HG03139 (cell line): ENCODE results near the gene ANKRD2.
"Not testable (repeated sequence)": the region's sequence is repeated elsewhere in the genome, so short reads cannot be mapped to it uniquely, and the experiment has no call there.

Source experiments
- ATAC-seq: cut with Tn5 transposase; IDR thresholded peaks from one replicate; pipeline ENCODE4 v1.9.1; 2021; ENCODE audit not compliant: unreplicated experiment

The ANKRD2 gene, protein sequence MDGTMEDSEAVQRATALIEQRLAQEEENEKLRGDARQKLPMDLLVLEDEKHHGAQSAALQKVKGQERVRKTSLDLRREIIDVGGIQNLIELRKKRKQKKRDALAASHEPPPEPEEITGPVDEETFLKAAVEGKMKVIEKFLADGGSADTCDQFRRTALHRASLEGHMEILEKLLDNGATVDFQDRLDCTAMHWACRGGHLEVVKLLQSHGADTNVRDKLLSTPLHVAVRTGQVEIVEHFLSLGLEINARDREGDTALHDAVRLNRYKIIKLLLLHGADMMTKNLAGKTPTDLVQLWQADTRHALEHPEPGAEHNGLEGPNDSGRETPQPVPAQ

DNA sequence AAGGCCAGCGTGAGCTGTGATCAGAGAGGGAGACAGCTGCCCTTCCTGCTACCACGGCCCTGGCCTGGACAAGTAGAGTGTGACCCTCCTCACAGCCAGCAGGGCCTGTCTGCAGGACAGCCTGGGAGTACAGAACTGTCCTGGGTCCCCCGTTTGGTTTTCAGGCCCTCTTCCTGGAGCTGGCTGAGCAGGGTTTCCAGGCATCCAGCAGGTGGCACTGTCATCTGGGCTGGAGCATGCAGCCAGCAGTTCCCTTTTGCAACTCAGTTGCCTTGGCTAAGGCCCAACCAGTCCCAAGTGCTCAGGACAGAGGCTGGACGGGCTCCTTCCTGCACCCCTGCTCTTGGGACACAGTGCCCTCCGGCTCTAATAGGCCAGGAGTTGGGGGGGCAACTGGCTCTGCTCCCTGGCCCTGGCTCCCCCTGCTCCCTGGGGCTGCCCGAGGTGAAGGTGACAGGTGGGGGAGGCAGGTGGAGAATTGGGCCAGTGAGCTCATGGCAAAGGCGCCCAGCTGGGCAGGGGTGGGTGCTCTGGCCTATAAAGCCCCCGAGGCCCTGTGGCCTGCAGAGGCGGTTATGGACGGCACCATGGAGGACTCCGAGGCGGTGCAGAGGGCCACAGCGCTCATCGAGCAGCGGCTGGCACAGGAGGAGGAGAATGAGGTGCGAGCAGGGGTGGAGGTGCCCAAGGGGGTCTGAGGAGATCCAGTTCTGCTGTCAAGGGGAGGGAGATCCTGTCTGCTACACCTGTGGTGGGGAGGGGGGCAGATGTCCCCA lies at the start of gene ANKRD2:
Gene ANKRD2 (plus strand): TSS at position 566 of the 776 bp plus-strand sequence. CDS start 10 bp downstream, at position 576.
- ATAC-seq, result peak; percentile 73

DNA sequence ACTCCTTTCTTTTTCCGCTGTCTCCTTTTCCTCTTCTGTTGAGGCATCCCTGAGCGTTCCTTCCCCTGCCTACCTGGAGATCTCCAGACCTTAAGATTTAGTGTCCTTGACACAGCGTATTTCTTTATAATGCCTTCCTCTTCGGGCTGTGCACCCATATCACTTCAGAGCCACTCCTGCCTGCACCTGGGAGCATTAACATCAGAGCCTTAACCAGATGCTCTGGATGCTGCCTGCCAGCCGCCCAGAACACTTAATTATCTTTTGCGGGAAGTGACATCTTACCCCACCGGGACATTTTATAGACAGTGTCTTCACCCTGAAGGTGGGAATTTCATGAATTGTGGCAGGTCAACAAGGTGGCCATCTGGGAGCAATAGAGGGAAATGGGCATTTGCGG lies 49.6 kb upstream of the ANKRD2 start:
- ATAC-seq, result no peak

DNA sequence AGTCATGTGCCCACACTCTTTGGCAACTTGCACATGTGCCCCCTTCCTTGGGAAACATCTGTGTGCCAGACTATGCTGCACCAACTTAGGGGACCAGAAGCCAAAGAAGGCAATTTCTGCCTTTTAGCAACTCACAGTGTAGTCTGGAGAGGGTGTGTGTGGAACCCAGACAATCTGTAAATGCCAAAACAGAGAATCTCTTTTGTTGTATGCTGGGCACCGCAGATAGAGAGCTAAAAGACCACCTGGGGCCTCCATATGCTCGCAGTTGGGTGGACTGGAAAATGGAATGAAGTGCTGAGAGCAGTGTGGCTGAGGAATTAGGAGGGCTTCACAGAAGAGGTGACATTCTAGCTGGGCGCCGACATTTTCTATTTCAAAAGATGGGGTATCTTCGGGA lies 47.5 kb upstream of the ANKRD2 start:
- no peak for ATAC-seq

DNA sequence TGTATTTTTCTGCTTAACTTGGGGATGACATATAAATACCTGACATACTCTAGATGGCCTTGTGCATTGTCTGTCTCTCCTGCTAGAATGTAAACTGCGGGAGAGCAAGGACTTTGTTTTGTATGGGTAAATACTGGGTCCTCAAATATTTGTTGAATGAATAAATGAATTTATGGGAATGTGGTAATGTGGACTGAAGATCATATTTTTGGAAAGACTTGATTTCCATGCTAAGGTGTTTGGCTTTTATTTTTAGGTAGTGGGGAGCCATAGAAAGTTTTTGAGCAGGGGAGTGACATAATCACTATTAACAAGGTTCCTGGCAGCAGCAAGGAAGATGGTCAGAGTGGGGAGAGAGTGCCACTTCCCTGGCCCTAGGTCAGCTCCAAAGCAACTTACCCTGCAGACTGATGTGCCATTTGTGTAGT lies 46.9 kb upstream of the ANKRD2 start:
- ATAC-seq, result no peak

DNA sequence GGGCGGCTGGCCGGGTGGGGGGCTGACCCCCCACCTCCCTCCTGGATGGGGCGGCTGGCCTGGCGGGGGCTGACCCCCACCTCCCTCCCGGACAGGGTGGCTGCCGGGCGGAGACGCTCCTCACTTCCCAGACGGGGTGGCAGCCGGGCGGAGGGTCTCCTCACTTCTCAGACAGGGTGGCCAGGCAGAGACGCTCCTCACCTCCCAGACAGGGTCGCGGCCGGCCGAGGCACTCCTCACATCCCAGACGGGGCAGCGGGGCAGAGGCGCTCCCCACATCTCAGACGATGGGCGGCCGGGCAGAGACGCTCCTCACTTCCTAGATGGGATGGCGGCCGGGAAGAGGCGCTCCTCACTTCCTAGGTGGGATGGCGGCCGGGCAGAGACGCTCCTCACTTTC lies 43.7 kb upstream of the ANKRD2 start:
- not testable (repeated sequence) for ATAC-seq

DNA sequence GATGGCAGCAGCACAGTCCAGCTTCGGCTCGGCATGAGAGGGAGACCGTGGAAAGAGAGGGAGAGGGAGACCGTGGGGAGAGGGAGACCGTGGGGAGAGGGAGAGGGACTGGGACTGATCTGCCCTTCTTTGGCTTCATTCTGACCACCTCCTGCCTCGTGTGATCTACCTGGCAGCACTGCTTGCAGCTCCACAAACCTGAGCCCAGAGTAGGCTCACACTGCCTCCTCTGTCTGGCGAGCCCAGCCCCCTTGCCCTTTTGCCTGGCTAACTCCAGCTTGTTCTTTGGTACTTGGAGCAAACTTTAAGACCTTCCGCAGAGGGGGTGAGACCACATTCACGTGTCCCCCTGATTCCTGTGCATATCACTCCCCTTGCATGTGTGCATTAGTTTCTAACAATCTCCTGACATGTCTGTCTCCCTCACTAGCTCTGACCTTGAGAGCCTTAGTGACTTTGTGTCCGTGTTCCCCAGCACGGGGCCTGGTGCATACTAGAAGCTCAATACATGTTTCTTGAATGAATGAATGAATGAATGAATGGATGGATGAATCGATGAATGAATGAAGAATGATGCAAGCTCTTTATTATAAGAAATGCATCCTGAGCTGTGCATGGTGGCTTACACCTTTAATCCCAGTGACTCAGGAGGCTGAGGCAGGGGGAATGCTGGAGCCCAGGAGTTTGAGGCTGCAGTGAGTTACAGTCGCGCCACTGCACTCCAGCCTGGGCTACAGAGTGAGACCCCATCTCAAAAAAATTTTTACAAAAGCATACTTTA lies 42.7 kb upstream of the ANKRD2 start:
- no peak for ATAC-seq

DNA sequence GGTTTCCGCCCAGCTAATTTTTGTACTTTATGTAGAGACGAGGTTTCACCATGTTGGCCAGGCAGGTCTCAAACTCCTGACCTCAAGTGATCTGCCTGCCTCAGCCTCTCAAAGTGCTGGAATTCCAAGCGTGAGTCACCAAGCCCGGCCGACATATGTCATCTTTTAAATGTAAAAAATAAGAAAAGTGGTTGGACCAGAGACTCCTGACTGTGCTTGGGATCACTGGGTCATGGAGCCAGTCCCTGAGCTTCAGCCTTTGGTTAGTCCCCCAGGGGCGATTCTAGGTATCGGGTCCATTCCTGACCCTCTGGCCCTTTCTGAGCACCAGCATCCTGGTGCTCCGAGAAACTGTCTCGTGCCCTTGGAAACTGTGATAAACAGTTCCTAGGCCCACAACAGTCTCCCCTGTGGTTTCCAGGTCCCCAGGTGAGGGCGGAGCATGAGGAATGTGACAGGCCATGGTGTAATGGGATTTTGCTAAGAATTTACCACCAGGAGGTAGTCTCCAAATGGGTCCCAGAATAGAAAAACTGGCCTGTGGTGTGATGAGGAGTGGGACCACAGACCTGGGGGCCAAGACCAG lies 41.1 kb upstream of the ANKRD2 start:
- no peak for ATAC-seq

DNA sequence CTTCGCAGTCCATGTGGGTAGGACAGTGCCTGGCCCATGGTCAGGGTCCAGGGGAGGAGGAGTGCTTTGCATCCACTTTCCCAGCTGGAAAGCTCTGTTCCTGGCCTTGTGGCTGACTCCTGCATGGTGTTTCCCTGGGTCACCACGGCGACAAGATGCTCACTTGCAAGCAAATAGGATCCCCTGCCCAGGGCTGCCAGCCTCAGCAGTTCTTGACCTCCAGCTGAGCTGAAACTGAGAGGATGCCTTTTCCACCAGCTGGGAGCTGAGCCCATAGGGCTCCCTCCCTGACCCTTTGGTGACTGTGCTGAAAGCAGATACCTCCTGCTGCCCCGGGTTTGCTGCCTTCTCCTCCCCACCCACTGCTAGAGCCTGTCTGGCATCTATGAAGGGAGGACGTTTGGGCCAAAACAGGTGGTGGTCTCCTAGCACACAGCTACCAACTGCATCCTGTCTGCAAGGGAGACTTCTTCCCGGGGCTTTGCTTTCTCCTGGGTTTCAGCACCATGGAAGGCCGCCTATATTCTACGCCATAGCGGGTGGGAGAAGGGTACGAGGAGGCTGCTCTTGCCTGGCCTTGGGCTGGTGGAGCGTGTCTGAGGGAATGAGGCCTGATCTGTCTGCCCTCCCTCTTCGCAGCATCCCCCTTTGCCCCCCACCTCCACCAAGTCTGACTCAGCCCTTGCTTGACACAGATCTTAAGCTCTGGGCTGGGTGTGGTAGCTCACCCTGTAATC lies 39.5 kb upstream of the ANKRD2 start:
- no peak for ATAC-seq

DNA sequence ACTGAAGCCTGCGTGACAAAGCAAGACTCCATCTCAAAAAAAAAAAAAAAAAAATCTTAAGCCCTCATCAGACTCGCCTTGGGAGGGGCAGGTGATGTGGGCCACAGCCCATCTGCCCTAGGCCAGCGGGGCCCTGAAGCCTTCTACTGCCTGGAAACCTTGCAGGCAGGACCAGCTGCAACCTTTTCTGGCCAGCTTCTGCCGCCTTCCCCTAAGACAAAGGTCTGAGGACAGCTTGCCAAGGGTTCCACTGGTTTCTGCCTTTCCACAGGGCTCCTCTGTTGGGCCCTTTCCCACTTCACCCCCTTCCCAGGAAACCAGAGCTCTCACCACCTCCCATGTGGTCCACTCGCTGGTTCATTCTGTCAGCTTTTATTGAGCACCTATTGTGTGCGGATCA lies 38.7 kb upstream of the ANKRD2 start:
- ATAC-seq, result no peak

DNA sequence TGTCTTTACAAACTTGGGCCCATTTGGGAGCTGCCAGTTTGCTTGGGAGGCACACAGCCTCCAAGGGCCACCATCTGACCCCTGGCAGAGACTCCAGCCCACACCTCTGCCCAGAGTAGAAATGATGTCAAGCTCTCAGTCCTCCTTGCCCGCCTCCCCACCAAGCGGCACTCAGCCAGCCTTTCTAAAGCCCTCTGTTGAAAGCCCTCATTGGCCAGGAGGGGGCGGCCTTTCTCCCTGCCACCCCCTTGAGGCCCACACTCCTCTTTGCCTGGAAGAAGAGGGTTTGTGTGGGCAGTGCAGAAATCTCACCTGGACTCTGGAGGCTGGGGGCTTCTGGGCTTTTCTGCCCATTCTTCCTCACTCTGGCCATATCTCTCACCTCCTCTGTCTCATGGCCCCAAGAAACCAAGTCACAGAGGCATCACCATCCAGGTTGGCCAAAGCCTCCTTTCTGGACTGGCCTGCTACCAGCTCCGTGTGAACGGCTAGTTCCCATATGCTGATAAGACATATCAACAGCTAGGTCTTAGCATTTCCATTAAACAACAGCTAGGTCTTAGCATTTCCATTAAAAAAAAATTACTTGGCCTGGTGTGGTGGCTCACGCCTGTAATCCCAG lies 37.7 kb upstream of the ANKRD2 start:
- no peak for ATAC-seq

DNA sequence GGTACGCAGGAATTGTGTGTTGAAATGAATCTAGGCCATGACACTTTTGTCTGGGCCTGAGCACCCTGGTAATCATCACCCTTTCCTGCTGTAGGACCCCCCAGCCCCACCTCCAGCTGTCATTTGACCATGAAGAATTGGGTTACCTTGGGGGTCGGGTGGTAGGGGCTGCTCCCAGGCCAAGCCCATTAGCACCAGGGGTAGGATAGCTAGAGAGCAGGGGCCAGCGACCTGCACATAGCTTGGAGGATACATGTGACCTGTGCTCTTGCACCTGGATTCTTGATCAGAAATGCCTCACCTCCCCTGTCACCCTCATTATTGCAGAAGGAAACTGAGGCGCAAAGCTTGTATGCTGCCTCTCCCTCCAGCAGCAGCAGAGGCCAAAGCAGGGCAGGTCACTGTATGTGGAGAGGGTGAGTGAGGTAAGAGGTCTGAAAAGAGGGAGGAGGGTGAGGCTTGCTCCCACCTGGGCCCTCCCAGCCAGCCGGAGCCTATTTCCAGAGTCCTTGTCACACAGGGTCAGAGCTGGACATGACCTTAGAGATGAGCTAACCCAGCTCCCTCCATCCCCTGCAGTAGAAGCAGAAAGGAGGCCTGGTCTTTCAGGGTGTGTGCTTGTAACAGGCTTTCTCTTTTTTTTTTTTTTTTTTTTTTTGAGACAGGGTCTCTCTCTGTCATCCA lies 35.3 kb upstream of the ANKRD2 start:
- ATAC-seq, result no peak

DNA sequence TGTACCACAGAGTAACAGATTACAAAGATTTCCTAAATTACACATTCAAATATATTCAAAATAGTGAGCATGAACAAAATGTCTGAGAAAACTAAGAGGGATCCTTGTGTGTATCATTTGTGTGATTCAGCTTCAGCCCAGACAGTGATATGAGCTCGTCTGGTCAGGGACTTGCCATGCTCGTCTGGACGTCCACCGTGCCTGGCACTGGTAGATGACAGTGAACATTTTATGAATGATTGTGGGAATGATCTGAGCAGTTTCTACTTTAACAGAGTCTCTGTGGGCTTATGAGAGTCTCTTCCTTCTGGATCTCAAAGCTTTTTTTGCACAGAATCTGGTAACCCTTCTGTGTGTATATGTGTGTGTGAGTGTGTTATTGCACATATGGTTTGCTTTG lies 34.2 kb upstream of the ANKRD2 start:
- no peak for ATAC-seq

DNA sequence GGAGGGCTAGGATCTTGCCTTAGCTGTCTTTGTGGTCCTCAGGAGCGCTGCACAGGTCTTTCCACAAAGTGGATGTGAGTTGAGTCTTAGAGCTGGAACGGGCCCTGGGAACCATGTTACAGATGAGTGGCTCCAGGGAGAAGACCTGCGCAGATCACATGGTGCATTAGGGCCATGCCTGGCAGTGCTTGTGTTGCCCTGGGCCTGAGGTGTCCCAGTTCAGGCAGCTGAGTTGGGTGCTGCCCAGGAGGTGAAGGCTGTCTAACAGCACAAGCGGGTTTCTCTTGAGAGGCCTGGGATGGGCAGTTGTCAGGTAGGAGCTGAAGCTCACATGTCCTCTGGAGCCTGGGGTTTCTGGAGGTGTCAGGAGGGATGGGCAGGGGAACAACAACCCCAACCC lies 33.7 kb upstream of the ANKRD2 start:
- ATAC-seq, result no peak

DNA sequence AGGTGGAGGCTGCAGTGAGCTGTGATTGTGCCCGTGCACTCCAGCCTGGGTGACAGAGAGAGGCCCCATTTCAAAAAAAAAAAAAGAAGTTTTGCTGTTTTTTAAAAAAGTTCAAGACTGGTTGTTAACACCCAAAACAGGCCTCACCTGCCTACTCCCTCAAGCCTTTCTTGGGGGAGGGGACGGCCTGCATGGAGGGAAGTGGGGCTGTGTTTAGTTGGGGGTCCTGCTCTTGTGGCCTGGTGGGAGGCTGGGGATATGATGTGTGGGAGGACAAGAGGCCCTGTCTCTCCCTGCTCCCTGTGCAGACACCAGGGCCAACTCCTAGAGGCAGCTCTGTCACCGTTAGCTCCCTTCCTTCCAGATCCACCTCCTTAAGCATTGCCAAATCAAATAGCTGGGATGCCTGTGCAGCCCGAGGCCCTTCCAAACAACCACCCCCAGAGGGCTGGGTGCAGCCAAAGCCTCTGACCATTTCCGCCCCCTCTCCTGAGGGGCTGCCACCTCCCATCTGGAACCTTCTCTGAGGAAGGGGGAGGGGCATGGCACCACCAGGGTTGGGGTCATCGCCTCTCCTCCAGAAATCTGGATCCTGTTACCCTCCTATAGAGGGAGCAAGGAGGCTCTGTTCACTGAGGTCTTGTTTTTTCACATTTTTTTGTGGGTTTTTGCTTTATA lies 32.9 kb upstream of the ANKRD2 start:
- no peak for ATAC-seq

DNA sequence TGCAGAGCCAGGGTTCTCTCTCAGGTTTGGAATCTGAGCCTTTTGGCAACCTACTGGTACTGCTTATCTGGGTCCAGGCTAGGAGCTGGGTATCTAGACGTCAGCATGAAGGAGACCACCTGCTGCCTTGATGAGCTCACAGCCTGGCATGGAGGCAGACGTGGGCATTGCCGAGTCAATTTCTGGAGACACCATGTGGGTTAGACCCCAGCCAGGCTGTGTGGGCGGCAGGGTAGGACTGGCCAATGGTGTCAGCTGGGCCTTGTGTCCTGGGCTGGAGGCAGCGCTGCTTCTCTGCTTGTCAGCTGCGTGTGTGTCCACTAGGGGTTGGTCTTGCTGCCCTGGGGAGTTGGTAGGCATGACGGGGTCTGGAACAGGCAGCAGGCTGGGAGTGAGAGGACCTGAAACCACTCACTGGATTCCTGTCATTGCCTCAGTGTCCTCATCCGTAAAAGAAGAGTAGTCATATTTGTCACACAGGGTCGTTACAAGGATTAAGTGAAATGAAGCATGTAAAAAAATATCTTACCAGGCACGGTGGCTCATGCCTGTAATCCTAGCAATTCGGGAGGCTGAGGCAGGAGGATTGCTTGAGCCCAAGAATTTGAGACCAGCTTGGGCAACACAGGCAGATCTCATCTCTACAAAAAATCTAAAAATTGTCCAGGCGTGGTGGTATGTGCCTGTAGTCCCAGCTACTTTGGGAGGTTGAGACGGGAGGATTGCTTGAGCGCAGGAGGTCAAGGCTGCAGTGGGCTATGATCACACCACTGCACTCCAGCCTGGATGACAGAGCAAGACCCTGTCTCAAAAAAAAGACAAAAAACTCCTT lies 31.7 kb upstream of the ANKRD2 start:
- ATAC-seq, result no peak

DNA sequence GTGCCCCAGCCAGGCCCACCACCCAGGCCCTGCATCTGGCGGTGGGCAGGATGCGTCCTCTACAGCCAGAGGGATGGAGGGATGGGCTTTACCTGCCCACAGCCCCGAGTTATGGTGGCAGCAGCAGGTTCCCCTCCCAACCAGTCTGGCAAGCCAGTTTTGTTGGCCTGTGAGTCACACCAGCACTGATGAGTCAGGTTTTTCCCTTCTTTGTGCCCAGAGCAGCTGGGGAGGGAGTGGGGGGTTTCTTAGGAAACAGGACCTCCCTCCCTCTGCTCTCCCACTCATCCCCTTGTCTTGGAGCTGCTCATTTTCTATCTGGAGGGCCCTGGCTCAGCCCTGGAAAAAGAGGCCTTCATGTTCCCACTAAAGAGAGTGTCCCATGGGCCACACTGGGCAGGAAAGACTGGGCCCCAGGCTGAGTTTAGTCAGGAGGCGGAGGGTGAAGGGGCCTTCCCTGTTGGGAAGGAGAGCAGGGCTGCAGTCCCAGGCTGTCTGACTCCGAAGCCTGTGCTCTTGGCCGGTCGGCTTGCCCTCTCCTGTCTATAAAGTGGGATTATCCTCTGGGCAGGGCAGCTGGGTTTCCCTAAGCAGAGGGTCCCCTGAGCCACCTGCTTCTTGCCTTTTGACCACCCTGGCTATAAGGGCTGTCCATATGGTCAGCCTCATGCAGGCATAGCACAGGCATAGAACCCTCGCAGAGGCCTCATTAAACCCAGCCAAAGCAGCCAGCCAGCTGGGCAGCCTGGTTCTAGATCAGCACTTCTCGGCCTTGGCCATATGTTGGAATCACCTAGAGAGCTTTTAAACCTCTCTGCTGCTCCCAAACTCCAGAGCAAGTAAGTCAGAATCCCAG lies 30.2 kb upstream of the ANKRD2 start:
- no peak for ATAC-seq

DNA sequence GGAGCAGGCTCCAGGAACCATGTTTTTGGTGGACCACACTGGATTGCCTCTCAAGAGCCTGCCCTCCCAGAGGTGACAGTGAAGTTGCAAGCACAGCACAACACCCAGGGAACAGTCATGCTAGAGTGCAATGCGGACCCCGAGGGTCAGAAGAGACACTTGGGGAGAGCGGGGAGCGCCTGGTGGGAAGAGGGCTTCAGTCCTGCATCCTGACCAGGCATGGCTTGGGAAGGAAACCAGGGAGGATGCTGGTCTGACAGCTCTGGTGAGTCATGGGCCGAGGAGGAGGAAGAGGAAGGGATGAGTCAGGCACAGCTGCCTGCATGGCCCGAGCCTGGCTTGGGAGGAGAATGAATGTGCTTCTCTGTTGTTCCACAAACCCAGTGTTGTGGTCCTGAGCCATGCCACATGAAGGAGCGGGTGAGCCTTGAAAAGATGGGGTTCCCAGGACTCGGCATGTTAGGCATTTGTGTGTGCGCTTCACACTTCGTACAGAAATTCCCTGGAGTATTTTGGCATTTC lies 29.5 kb upstream of the ANKRD2 start:
- no peak for ATAC-seq
